A204.1 (cell line): ENCODE data around the gene PAK4.

Experiments used
- FAIRE-seq: peaks from 2 replicates; lab custom pipeline; 2012; peaks lifted over from hg19 to GRCh38; lab: Jason Lieb, UNC

PAK4 gene

GRCh38 chr19:39166571-39167391 lies 41.2 kb downstream of the PAK4 start:
- FAIRE-seq: no peak

GRCh38 chr19:39167461-39168257 lies 42.1 kb downstream of the PAK4 start:
- FAIRE-seq: no peak

- no peak for FAIRE-seq
These were observed 42.9 kb downstream of the PAK4 start for GRCh38 chr19:39168258-39169142.

GRCh38 chr19:39169143-39169810 lies 43.7 kb downstream of the PAK4 start:
- FAIRE-seq: no peak

GRCh38 chr19:39170386-39171231 lies 45.0 kb downstream of the PAK4 start:
- no peak for FAIRE-seq

- no peak for FAIRE-seq
These were observed 46.2 kb downstream of the PAK4 start for GRCh38 chr19:39171479-39172465.

- FAIRE-seq: no peak
These were observed 47.3 kb downstream of the PAK4 start for GRCh38 chr19:39172700-39173501.

GRCh38 chr19:39173502-39173991 lies 48.0 kb downstream of the PAK4 start:
- no peak for FAIRE-seq

- no peak for FAIRE-seq
These were observed 48.6 kb downstream of the PAK4 start for GRCh38 chr19:39174142-39174541.

GRCh38 chr19:39174558-39175544 lies 49.3 kb downstream of the PAK4 start:
- FAIRE-seq: no peak

- no peak for FAIRE-seq
These were observed 50.0 kb downstream of the PAK4 start for GRCh38 chr19:39175564-39175963.

- FAIRE-seq: no peak
These were observed 51.6 kb downstream of the PAK4 start for GRCh38 chr19:39177110-39177699.

GRCh38 chr19:39177736-39178135 lies 52.1 kb downstream of the PAK4 start:
- no peak for FAIRE-seq

GRCh38 chr19:39178296-39179006 lies 52.9 kb downstream of the PAK4 start:
- FAIRE-seq: no peak

- no peak for FAIRE-seq
These were observed 54.2 kb downstream of the PAK4 start for GRCh38 chr19:39179754-39180153.

- no peak for FAIRE-seq
These were observed 55.2 kb downstream of the PAK4 start for GRCh38 chr19:39180749-39181148.
